HFF-Myc (cell line): ENCODE data around the gene MYO19.

ENCODE experiments used
- DNase-seq: peaks from one replicate; pipeline ENCODE4 v3.0.0-alpha.2; 2011; ENCODE audit warnings: low read depth; ENCODE audit errors: extremely low read depth
- H3K4me3 ChIP-seq: replicated peaks from 2 replicates; pipeline ENCODE4 v1.5.1; 2011; ENCODE audit warnings: low read depth, mild to moderate bottlenecking, control low read depth, low read length
- CTCF ChIP-seq: IDR thresholded peaks from 2 replicates; pipeline ENCODE4 v1.5.1; 2012; ENCODE audit warnings: mild to moderate bottlenecking, low read depth, low read length, control low read depth; ENCODE audit errors: missing control alignments

Gene MYO19

GRCh38 chr17:36482611-36483504 lies 51.8 kb downstream of the MYO19 start:
- peak; percentile 89 for TF ChIP-seq CTCF
- H3K4me3 ChIP-seq, result 0 out of 2 replicates have a peak overlapping the region, but pooled peaks have one; percentile 12
- peak; percentile 48 for DNase-seq

- H3K4me3 ChIP-seq, result no peak overlapping the region
- TF ChIP-seq CTCF, result no peak
- no peak for DNase-seq
These were observed 52.8 kb downstream of the MYO19 start for GRCh38 chr17:36481829-36482228.

- H3K4me3 ChIP-seq, result no peak overlapping the region
These were observed 59.2 kb downstream of the MYO19 start for GRCh38 chr17:36475346-36475970.

GRCh38 chr17:36474571-36474970 lies 60.1 kb downstream of the MYO19 start:
- TF ChIP-seq CTCF, result no peak
- no peak for DNase-seq
- no peak overlapping the region for H3K4me3 ChIP-seq

More at GRCh38 chr17:36475346-36475970, 59.2 kb downstream of the MYO19 start:
- DNase-seq, result no peak
- TF ChIP-seq CTCF, result no peak

GRCh38 chr17:36470499-36470898 lies 64.2 kb downstream of the MYO19 start:
- DNase-seq, result no peak
- TF ChIP-seq CTCF, result no peak

GRCh38 chr17:36469733-36470132 lies 64.9 kb downstream of the MYO19 start:
- TF ChIP-seq CTCF, result no peak
- H3K4me3 ChIP-seq, result no peak overlapping the region
- no peak for DNase-seq

More at GRCh38 chr17:36470499-36470898, 64.2 kb downstream of the MYO19 start:
- H3K4me3 ChIP-seq, result no peak overlapping the region
